HEK293 (cell line): ENCODE results near the gene COL24A1.

Experiments
- CTCF ChIP-seq: fragments of 450-650 bp; formaldehyde crosslinking; IDR thresholded peaks from 2 replicates; pipeline ENCODE4 v1.5.1; 2016; ENCODE audit warnings: missing biosample characterization, missing genetic modification characterization
- ZBTB17 ChIP-seq: fragments of 450-650 bp; formaldehyde crosslinking; IDR thresholded peaks from 2 replicates; pipeline ENCODE4 v1.5.1; 2016; ENCODE audit warnings: missing biosample characterization, missing genetic modification characterization
- ZNF76 ChIP-seq: fragments of 450-650 bp; formaldehyde crosslinking; IDR thresholded peaks from 2 replicates; pipeline ENCODE4; 2016; ENCODE audit warnings: low read depth, missing biosample characterization, missing genetic modification characterization, borderline replicate concordance

GRCh38 chr1:86064899-86065298 is 91.7 kb downstream of the COL24A1 start:
- no peak for TF ChIP-seq ZBTB17 (tag by site-specific recombination)
- no peak for TF ChIP-seq CTCF (tag by site-specific recombination)
- no peak for TF ChIP-seq ZNF76
